Measurements from ENCODE around the gene SLC28A3.
"Not testable (repeated sequence)": the region's sequence is repeated elsewhere in the genome, so short reads cannot be mapped to it uniquely, and the experiment has no call there.

The SLC28A3 gene

GRCh38 chr9:84340535-84340934, at the start of gene SLC28A3:
Gene SLC28A3, minus strand, starts transcription at chr9:84340758. Its CDS starts 125 bp downstream, at chr9:84340633.
- DNase-seq (ENCODE audit: extremely low spot score) = no peak
- CTCF ChIA-PET = no interaction called here
- POLR2A ChIA-PET = no interaction called here
- no peak for TF ChIP-seq CTCF (IDR thresholded peaks at IDR 0.05; ENCODE audit: control extremely low read depth, extremely low read depth, low read depth, missing control alignments)

GRCh38 chr9:84390254-84390653, 49.7 kb upstream of the SLC28A3 start:
- POLR2A ChIA-PET; DNase-seq (ENCODE audit: extremely low spot score); CTCF ChIA-PET: not testable (repeated sequence)

- ChIA-PET POLR2A (no interaction called here), CTCF (interaction anchor here (1.0 to 3.9 kb wide), 3 partner anchors 9 to 16 kb away, joined by 3 to 40 read pairs (median 4); no protein-coding TSS in a partner anchor)
- no peak for DNase-seq (ENCODE audit: extremely low spot score)
- no peak for TF ChIP-seq CTCF (IDR thresholded peaks at IDR 0.05; ENCODE audit: control extremely low read depth, extremely low read depth, low read depth, missing control alignments)
These were observed 47.3 kb upstream of the SLC28A3 start for GRCh38 chr9:84387821-84388220.

GRCh38 chr9:84386753-84387152, 46.2 kb upstream of the SLC28A3 start:
- ChIA-PET CTCF (interaction anchor here (1.1 to 3.9 kb wide), 4 partner anchors 10 to 1038 kb away, joined by 3 to 40 read pairs (median 4); no protein-coding TSS in a partner anchor), POLR2A (interaction anchor here (1.2 kb wide), 1 partner anchor 36 kb away, joined by 3 read pairs; no protein-coding TSS in a partner anchor)
- DNase-seq (ENCODE audit: extremely low spot score) = no peak
- TF ChIP-seq CTCF (IDR thresholded peaks at IDR 0.05; ENCODE audit: control extremely low read depth, extremely low read depth, low read depth, missing control alignments) = no peak

GRCh38 chr9:84385386-84386040, 45.0 kb upstream of the SLC28A3 start:
- no peak for DNase-seq (ENCODE audit: extremely low spot score)
- no peak for TF ChIP-seq CTCF (IDR thresholded peaks at IDR 0.05; ENCODE audit: control extremely low read depth, extremely low read depth, low read depth, missing control alignments)
- ChIA-PET POLR2A (interaction anchor here (1.2 kb wide), 1 partner anchor 37 kb away, joined by 3 read pairs; no protein-coding TSS in a partner anchor), CTCF (interaction anchor here (1.1 to 3.9 kb wide), 3 partner anchors 11 to 758 kb away, joined by 3 to 40 read pairs (median 3); no protein-coding TSS in a partner anchor)

- ChIA-PET POLR2A (no interaction called here), CTCF (interaction anchor here (1.1 to 2.4 kb wide), 3 partner anchors 12 to 758 kb away, joined by 3 to 13 read pairs (median 3); no protein-coding TSS in a partner anchor)
- DNase-seq (ENCODE audit: extremely low spot score) = no peak
- TF ChIP-seq CTCF (IDR thresholded peaks at IDR 0.05; ENCODE audit: control extremely low read depth, extremely low read depth, low read depth, missing control alignments) = no peak
These were observed 44.1 kb upstream of the SLC28A3 start for GRCh38 chr9:84384617-84385016.

- CTCF ChIA-PET = interaction anchor here (1.4 to 2.4 kb wide), 2 partner anchors 14 to 29 kb away, joined by 3 to 13 read pairs; no protein-coding TSS in a partner anchor
- POLR2A ChIA-PET = no interaction called here
- TF ChIP-seq CTCF (IDR thresholded peaks at IDR 0.05; ENCODE audit: control extremely low read depth, extremely low read depth, low read depth, missing control alignments) = no peak
- DNase-seq (ENCODE audit: extremely low spot score) = no peak
These were observed 42.6 kb upstream of the SLC28A3 start for GRCh38 chr9:84383178-84383577.
